Spleen (tissue), 7 donors: Measurements from ENCODE around the gene HOXA5.

Source experiments
- POLR2A ChIP-seq, 3 donors: fragments of 450-650 bp; IDR thresholded peaks; one replicate each; pipeline ENCODE4 v1.5.1; 2017; ENCODE audit warnings: antibody characterized with exemption in 3 of 3, mild to moderate bottlenecking in 1 of 3
- TF ChIP-seq, protein P1 (sequence below), 11 experiments: fragments of 200-600 bp in 7 of 11; fragments of 450-650 bp in 4 of 11; sonication (generic) in 4 of 11; IDR thresholded peaks in 8 of 11; conservative IDR thresholded peaks in 3 of 11; 1 replicate in 7 of 11; 2 replicates in 4 of 11; pipeline versions ENCODE4 v1.4.0 to v1.8.0; 2016 to 2021; ENCODE audit warnings: antibody characterized with exemption in 11 of 11, inconsistent platforms in 4 of 11, mild to moderate bottlenecking in 1 of 11
- donor health status: DM: no; HTN: no; CAD: no; lungs with moderate emphysema.
- donor health status: DM: no; HTN: no; CAD: no.
- donor health status: DM: no; HTN: no; CAD: no.

DNA sequence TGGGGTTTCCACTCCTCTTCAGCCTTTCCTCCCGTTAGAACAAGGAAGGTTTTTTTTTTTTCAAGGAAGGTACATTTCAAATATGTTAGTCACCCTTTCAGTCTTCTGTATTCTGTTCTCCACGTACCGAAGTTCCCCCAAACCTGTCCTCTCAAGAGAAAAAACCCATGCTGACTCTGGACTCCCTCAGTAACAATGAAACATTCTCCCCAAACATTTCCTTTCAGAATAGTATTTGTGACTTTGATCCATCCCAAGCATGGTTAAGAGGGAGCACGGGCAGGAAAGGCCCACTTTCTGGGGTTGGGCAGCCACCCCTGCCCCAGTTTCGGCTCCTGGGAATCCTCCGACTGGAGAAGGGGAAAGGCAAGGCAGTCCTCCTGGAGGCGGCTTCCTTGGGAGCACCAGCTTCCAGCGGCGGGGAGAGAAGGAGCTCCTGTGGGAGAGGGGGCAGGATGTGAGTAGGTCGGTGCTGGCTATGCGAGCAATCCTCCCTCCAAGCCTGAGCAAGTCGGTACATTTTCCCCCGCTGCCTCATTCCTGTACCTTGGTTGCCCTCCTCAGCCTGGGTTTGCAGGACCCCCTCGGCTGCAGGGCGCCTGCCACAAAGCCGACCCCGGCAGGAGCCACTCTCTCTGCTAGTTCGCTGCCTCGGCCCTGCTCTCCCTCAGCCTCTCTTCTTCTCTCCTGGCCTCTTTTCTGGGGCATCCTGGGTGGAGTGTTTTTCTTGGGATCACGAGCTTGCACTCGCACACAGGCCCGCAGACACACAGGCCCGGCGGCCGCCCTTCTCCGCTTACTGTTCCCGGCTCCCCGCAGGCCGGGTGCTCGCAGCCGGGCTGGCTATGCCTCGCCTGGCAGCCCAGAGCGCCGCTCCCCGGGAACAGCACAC lies 45.5 kb downstream of the HOXA5 start:
- TF ChIP-seq, protein P1, sequence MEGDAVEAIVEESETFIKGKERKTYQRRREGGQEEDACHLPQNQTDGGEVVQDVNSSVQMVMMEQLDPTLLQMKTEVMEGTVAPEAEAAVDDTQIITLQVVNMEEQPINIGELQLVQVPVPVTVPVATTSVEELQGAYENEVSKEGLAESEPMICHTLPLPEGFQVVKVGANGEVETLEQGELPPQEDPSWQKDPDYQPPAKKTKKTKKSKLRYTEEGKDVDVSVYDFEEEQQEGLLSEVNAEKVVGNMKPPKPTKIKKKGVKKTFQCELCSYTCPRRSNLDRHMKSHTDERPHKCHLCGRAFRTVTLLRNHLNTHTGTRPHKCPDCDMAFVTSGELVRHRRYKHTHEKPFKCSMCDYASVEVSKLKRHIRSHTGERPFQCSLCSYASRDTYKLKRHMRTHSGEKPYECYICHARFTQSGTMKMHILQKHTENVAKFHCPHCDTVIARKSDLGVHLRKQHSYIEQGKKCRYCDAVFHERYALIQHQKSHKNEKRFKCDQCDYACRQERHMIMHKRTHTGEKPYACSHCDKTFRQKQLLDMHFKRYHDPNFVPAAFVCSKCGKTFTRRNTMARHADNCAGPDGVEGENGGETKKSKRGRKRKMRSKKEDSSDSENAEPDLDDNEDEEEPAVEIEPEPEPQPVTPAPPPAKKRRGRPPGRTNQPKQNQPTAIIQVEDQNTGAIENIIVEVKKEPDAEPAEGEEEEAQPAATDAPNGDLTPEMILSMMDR (IDR thresholded peaks at IDR 0.05 in 8 of 11, conservative IDR thresholded peaks at IDR 0.05 in 3 of 11): no peak
- TF ChIP-seq POLR2A (IDR thresholded peaks at IDR 0.05): no peak
